ENCODE measurements around the gene PDCD5.
A peak's percentile ranks its signal among the peaks of the same experiment; 100 is the strongest.
"Not testable (repeated sequence)": the region's sequence is repeated elsewhere in the genome, so short reads cannot be mapped to it uniquely, and the experiment has no call there.

Gene PDCD5

GRCh38 chr19:32580901-32581704 lies at the start of gene PDCD5:
Gene PDCD5, plus strand, starts transcription at chr19:32581190. Its CDS starts 72 bp downstream, at chr19:32581262.
- Histone ChIP-seq H3K9me3 (ENCODE audit: low read length) (no peaks in the 10 kb centered on the region), H3K27me3 (ENCODE audit: insufficient read depth, low read length) (peaks cover 3% of the 10 kb centered on the region), H3K4me1 (ENCODE audit: insufficient read depth, low read length) (peaks cover 8% of the 10 kb centered on the region), H3K36me3 (ENCODE audit: insufficient read depth, low read length) (peaks cover 31% of the 10 kb centered on the region), H2AFZ (ENCODE audit: low read depth, low read length) (peak within 1 kb of the TSS; percentile 80), H3K4me3 (ENCODE audit: low read length) (peak within 1 kb of the TSS; percentile 98)

- no peaks in the 10 kb centered on the region for H3K36me3 ChIP-seq (ENCODE audit: insufficient read depth, low read length)
- H3K4me3 ChIP-seq (ENCODE audit: low read length): no peak overlapping the region
Observed at GRCh38 chr19:32532233-32532632, 48.8 kb upstream of the PDCD5 start.

GRCh38 chr19:32537580-32537979 lies 43.4 kb upstream of the PDCD5 start:
- Histone ChIP-seq H3K4me3 (ENCODE audit: low read length) (no peak overlapping the region), H2AFZ (ENCODE audit: low read depth, low read length) (no peak overlapping the region), H3K4me1 (ENCODE audit: insufficient read depth, low read length) (peaks cover 10% of the 10 kb centered on the region), H3K9me3 (ENCODE audit: low read length) (no peaks in the 10 kb centered on the region), H3K27me3 (ENCODE audit: insufficient read depth, low read length) (peaks cover 3% of the 10 kb centered on the region), H3K36me3 (ENCODE audit: insufficient read depth, low read length) (no peaks in the 10 kb centered on the region)

More at GRCh38 chr19:32532233-32532632, 48.8 kb upstream of the PDCD5 start:
- Histone ChIP-seq H2AFZ (ENCODE audit: low read depth, low read length) (no peak overlapping the region), H3K27me3 (ENCODE audit: insufficient read depth, low read length) (no peaks in the 10 kb centered on the region), H3K9me3 (ENCODE audit: low read length) (no peaks in the 10 kb centered on the region), H3K4me1 (ENCODE audit: insufficient read depth, low read length) (peaks cover 3% of the 10 kb centered on the region)

- Histone ChIP-seq H3K27me3 (ENCODE audit: insufficient read depth, low read length) (peaks cover 4% of the 10 kb centered on the region), H3K4me3 (ENCODE audit: low read length) (no peak overlapping the region), H3K4me1 (ENCODE audit: insufficient read depth, low read length) (peaks cover 10% of the 10 kb centered on the region), H3K9me3 (ENCODE audit: low read length) (no peaks in the 10 kb centered on the region), H2AFZ (ENCODE audit: low read depth, low read length) (no peak overlapping the region), H3K36me3 (ENCODE audit: insufficient read depth, low read length) (no peaks in the 10 kb centered on the region)
Observed at GRCh38 chr19:32539240-32539916, 41.6 kb upstream of the PDCD5 start.

GRCh38 chr19:32540621-32541020 lies 40.4 kb upstream of the PDCD5 start:
- Histone ChIP-seq H3K4me1 (ENCODE audit: insufficient read depth, low read length) (peaks cover 10% of the 10 kb centered on the region), H3K4me3 (ENCODE audit: low read length) (no peak overlapping the region), H3K36me3 (ENCODE audit: insufficient read depth, low read length) (no peaks in the 10 kb centered on the region), H3K27me3 (ENCODE audit: insufficient read depth, low read length) (peaks cover 4% of the 10 kb centered on the region), H2AFZ (ENCODE audit: low read depth, low read length) (no peak overlapping the region), H3K9me3 (ENCODE audit: low read length) (no peaks in the 10 kb centered on the region)

- H2AFZ ChIP-seq (ENCODE audit: low read depth, low read length); H3K36me3 ChIP-seq (ENCODE audit: insufficient read depth, low read length); H3K9me3 ChIP-seq (ENCODE audit: low read length); H3K4me1 ChIP-seq (ENCODE audit: insufficient read depth, low read length); H3K27me3 ChIP-seq (ENCODE audit: insufficient read depth, low read length); H3K4me3 ChIP-seq (ENCODE audit: low read length): not testable (repeated sequence)
Observed at GRCh38 chr19:32541376-32541775, 39.6 kb upstream of the PDCD5 start.

- Histone ChIP-seq H3K9me3 (ENCODE audit: low read length) (no peaks in the 10 kb centered on the region), H3K27me3 (ENCODE audit: insufficient read depth, low read length) (peaks cover 4% of the 10 kb centered on the region), H2AFZ (ENCODE audit: low read depth, low read length) (no peak overlapping the region), H3K4me1 (ENCODE audit: insufficient read depth, low read length) (peaks cover 4% of the 10 kb centered on the region), H3K36me3 (ENCODE audit: insufficient read depth, low read length) (no peaks in the 10 kb centered on the region), H3K4me3 (ENCODE audit: low read length) (no peak overlapping the region)
Observed at GRCh38 chr19:32542477-32543108, 38.4 kb upstream of the PDCD5 start.

- H3K27me3 ChIP-seq (ENCODE audit: insufficient read depth, low read length): peaks cover 4% of the 10 kb centered on the region
- H2AFZ ChIP-seq (ENCODE audit: low read depth, low read length): no peak overlapping the region
- no peaks in the 10 kb centered on the region for H3K4me1 ChIP-seq (ENCODE audit: insufficient read depth, low read length)
- H3K9me3 ChIP-seq (ENCODE audit: low read length): no peaks in the 10 kb centered on the region
- H3K36me3 ChIP-seq (ENCODE audit: insufficient read depth, low read length): no peaks in the 10 kb centered on the region
- no peak overlapping the region for H3K4me3 ChIP-seq (ENCODE audit: low read length)
Observed at GRCh38 chr19:32543115-32543900, 37.7 kb upstream of the PDCD5 start.

- Histone ChIP-seq H3K27me3 (ENCODE audit: insufficient read depth, low read length) (peaks cover 4% of the 10 kb centered on the region), H3K4me1 (ENCODE audit: insufficient read depth, low read length) (no peaks in the 10 kb centered on the region), H3K9me3 (ENCODE audit: low read length) (no peaks in the 10 kb centered on the region), H3K4me3 (ENCODE audit: low read length) (no peak overlapping the region), H2AFZ (ENCODE audit: low read depth, low read length) (no peak overlapping the region), H3K36me3 (ENCODE audit: insufficient read depth, low read length) (no peaks in the 10 kb centered on the region)
Observed at GRCh38 chr19:32544917-32545316, 36.1 kb upstream of the PDCD5 start.

GRCh38 chr19:32550666-32551065 lies 30.3 kb upstream of the PDCD5 start:
- H3K4me1 ChIP-seq (ENCODE audit: insufficient read depth, low read length): no peaks in the 10 kb centered on the region
- H2AFZ ChIP-seq (ENCODE audit: low read depth, low read length): no peak overlapping the region
- no peak overlapping the region for H3K4me3 ChIP-seq (ENCODE audit: low read length)
- no peaks in the 10 kb centered on the region for H3K27me3 ChIP-seq (ENCODE audit: insufficient read depth, low read length)
- H3K36me3 ChIP-seq (ENCODE audit: insufficient read depth, low read length): no peaks in the 10 kb centered on the region
- no peaks in the 10 kb centered on the region for H3K9me3 ChIP-seq (ENCODE audit: low read length)

- H3K4me1 ChIP-seq (ENCODE audit: insufficient read depth, low read length): peaks cover 4% of the 10 kb centered on the region
- no peaks in the 10 kb centered on the region for H3K36me3 ChIP-seq (ENCODE audit: insufficient read depth, low read length)
- H3K4me3 ChIP-seq (ENCODE audit: low read length): no peak overlapping the region
- H3K9me3 ChIP-seq (ENCODE audit: low read length): no peaks in the 10 kb centered on the region
- H3K27me3 ChIP-seq (ENCODE audit: insufficient read depth, low read length): no peaks in the 10 kb centered on the region
- no peak overlapping the region for H2AFZ ChIP-seq (ENCODE audit: low read depth, low read length)
Observed at GRCh38 chr19:32555786-32556185, 25.2 kb upstream of the PDCD5 start.

GRCh38 chr19:32558607-32559228 lies 22.3 kb upstream of the PDCD5 start:
- Histone ChIP-seq H3K27me3 (ENCODE audit: insufficient read depth, low read length) (no peaks in the 10 kb centered on the region), H3K36me3 (ENCODE audit: insufficient read depth, low read length) (no peaks in the 10 kb centered on the region), H3K4me1 (ENCODE audit: insufficient read depth, low read length) (peaks cover 4% of the 10 kb centered on the region), H2AFZ (ENCODE audit: low read depth, low read length) (no peak overlapping the region), H3K9me3 (ENCODE audit: low read length) (no peaks in the 10 kb centered on the region), H3K4me3 (ENCODE audit: low read length) (no peak overlapping the region)
